K562 (cell line): ENCODE data around the gene PPP2R2B. TPM values are rescaled to one million over a fixed set of nuclear protein-coding genes. Genes with fewer than 3 reads are reported as not detected.

Experiments
- ATAC-seq: fragments of 200-7000 bp; cut with Tn5 transposase; 3 replicates; pipeline ENCODE4 v1.9.1; 2020; ENCODE audit warnings: moderate library complexity
- BruUV-seq: library from RNA; stranded (reverse); fragments of 400-500 nt; replicated peaks from 2 replicates; lab custom pipeline; 2021; lab: Mats Ljungman, UMichigan
- CTCF ChIA-PET: fragments of 300-600 bp; formaldehyde crosslinking; extraction: SDS; loops from one replicate; lab custom pipeline; 2021; ENCODE audit warnings: low intra/inter-chr PET ratio; lab: Yijun Ruan, JAX
- POLR2A ChIA-PET: fragments of 300-600, 350-650 bp; sonication (Branson Sonifier 250); formaldehyde crosslinking; extraction: SDS; loops from one replicate; lab custom pipeline; 2021; ENCODE audit warnings: antibody characterized with exemption, inconsistent platforms; lab: Yijun Ruan, JAX
- DNase-seq, 4 experiments: peaks; one replicate each; pipeline versions ENCODE4 v3.0.0 to v3.0.0-alpha.2; 2011 to 2018; ENCODE audit warnings: low spot score in 3 of 4, mixed read lengths in 3 of 4; ENCODE audit errors: extremely low read depth in 1 of 4
- FAIRE-seq: peaks from 2 replicates; lab custom pipeline; 2011; peaks lifted over from hg19 to GRCh38; lab: Jason Lieb, UNC
- H2AFZ ChIP-seq: 2 replicates; pipeline ENCODE4 v1.6.0; 2011; ENCODE audit warnings: low read depth, low read length, control low read depth, inconsistent platforms
- H3K27ac ChIP-seq: fragments of 200-600 bp; 3 replicates; pipeline ENCODE4 v1.8.0; 2011; ENCODE audit warnings: low read depth, mild to moderate bottlenecking, control low read depth, inconsistent platforms, low read length, moderate library complexity, mixed read lengths; ENCODE audit errors: extremely low read depth
- H3K27me3 ChIP-seq, 2 experiments: fragments of 300-600 bp in 1 of 2; 2 replicates in 1 of 2; 3 replicates in 1 of 2; pipeline versions ENCODE4 v1.6.0 to v1.8.0; 2011; ENCODE audit warnings: inconsistent platforms in 2 of 2, low read length in 2 of 2, mild to moderate bottlenecking in 1 of 2, mixed read lengths in 1 of 2, moderate library complexity in 1 of 2; ENCODE audit not compliant: control insufficient read depth in 2 of 2, insufficient read depth in 2 of 2
- H3K36me3 ChIP-seq: fragments of 300-600 bp; 3 replicates; pipeline ENCODE4 v1.8.0; 2011; ENCODE audit warnings: mild to moderate bottlenecking, low read length, inconsistent platforms; ENCODE audit not compliant: control insufficient read depth, insufficient read depth
- H3K4me1 ChIP-seq, 2 experiments: fragments of 200-600 bp in 1 of 2; replicated peaks in 1 of 2; 2 replicates in 1 of 2; 3 replicates in 1 of 2; pipeline versions ENCODE4 v1.5.1 to v1.8.0; 2011; ENCODE audit warnings: inconsistent platforms in 2 of 2, low read length in 2 of 2, mild to moderate bottlenecking in 1 of 2, mixed read lengths in 1 of 2, moderate library complexity in 1 of 2; ENCODE audit not compliant: control insufficient read depth in 2 of 2, insufficient read depth in 2 of 2
- H3K4me2 ChIP-seq: 2 replicates; pipeline ENCODE4 v1.6.1; 2011; ENCODE audit warnings: low read length, control low read depth, inconsistent platforms, mixed read lengths; ENCODE audit not compliant: insufficient read depth
- H3K4me3 ChIP-seq: fragments of 200-600 bp; sonication (generic), shearing (Covaris generic); 2 replicates; pipeline ENCODE4 v1.5.1; 2016; ENCODE audit warnings: control low read depth, inconsistent platforms
- H3K79me2 ChIP-seq: fragments of 200-600 bp; 3 replicates; pipeline ENCODE4 v1.8.0; 2011; ENCODE audit warnings: low read length, inconsistent platforms; ENCODE audit not compliant: control insufficient read depth, insufficient read depth
- H3K9ac ChIP-seq, 2 experiments: 2 replicates each; pipeline versions ENCODE4 v1.6.0 to v1.6.1; 2011; ENCODE audit warnings: low read depth in 2 of 2, low read length in 2 of 2, control low read depth in 1 of 2, inconsistent platforms in 1 of 2, mild to moderate bottlenecking in 1 of 2, mixed read lengths in 1 of 2; ENCODE audit not compliant: insufficient read depth in 1 of 2
- H3K9me1 ChIP-seq: one replicate; pipeline ENCODE4 v1.6.0; 2011; ENCODE audit warnings: inconsistent platforms, mild to moderate bottlenecking, low read length, moderate library complexity; ENCODE audit not compliant: control insufficient read depth, insufficient read depth
- H3K9me3 ChIP-seq: replicated peaks from 2 replicates; pipeline ENCODE4 v1.5.1; 2011; ENCODE audit warnings: low read depth, low read length, inconsistent platforms; ENCODE audit not compliant: control insufficient read depth, insufficient read depth
- H4K20me1 ChIP-seq: replicated peaks from 2 replicates; pipeline ENCODE4 v1.6.1; 2011; ENCODE audit warnings: low read length, inconsistent platforms, mixed read lengths; ENCODE audit not compliant: control insufficient read depth, insufficient read depth
- BRD9 ChIP-seq: fragments of 450-650 bp; IDR thresholded peaks from 2 replicates; pipeline ENCODE4 v1.6.1; 2018; ENCODE audit warnings: low read depth; ENCODE audit not compliant: partially characterized antibody
- CBX8 ChIP-seq: fragments of 200-600 bp; sonication (generic); IDR thresholded peaks from 2 replicates; pipeline ENCODE4 v1.6.1; 2012; ENCODE audit warnings: borderline replicate concordance, mixed run types, low read depth, mild to moderate bottlenecking, moderate library complexity, mixed read lengths, low read length, control low read depth, inconsistent platforms; ENCODE audit not compliant: poor library complexity, severe bottlenecking; ENCODE audit errors: extremely low read depth
- DDX20 ChIP-seq: fragments of 450-650 bp; IDR thresholded peaks from 2 replicates; pipeline ENCODE4 v1.6.1; 2016; ENCODE audit warnings: missing genetic modification characterization, low read depth, mild to moderate bottlenecking, missing compliant biosample characterization, moderate library complexity
- ETV5 ChIP-seq: sonication (generic); formaldehyde crosslinking; IDR thresholded peaks from 2 replicates; pipeline ENCODE4 v1.4.0; 2020; ENCODE audit warnings: low read depth, mild to moderate bottlenecking, missing genetic modification reagents
- MCM3 ChIP-seq: fragments of 450-650 bp; IDR thresholded peaks from 2 replicates; pipeline ENCODE4 v1.6.1; 2016
- MECOM ChIP-seq: fragments of 250-450 bp; sonication (Bioruptor Pico); IDR thresholded peaks from 2 replicates; pipeline ENCODE4 v1.8.0; 2022; ENCODE audit warnings: inconsistent platforms
- NR3C1 ChIP-seq: sonication (generic); formaldehyde crosslinking; IDR thresholded peaks from 2 replicates; pipeline ENCODE4 v1.8.1; 2022; ENCODE audit warnings: missing genetic modification reagents
- WHSC1 ChIP-seq: IDR thresholded peaks from one replicate; pipeline ENCODE4 v1.6.1; 2012; ENCODE audit warnings: low read length, control low read depth, inconsistent platforms
- ZNF41 ChIP-seq: fragments of 250-450 bp; sonication (Bioruptor Pico); conservative IDR thresholded peaks from 2 replicates; pipeline ENCODE4 v1.4.0; 2020; ENCODE audit warnings: mild to moderate bottlenecking
- ZNF696 ChIP-seq: fragments of 250-450 bp; sonication (Bioruptor Pico); conservative IDR thresholded peaks from 2 replicates; pipeline ENCODE4 v1.4.0; 2020; ENCODE audit warnings: mild to moderate bottlenecking, moderate library complexity
- WGBS: fragments of 100-300 bp; shearing (Covaris generic); methylation state at CpG from one replicate; pipeline ENCODE4 v1.1.6; 2016; ENCODE audit warnings: low coverage, mixed read lengths; ENCODE audit not compliant: insufficient coverage; ENCODE audit errors: missing lambda C conversion rate; 5-methylcytosine and 5-hydroxymethylcytosine counted together
- in situ Hi-C: fragments of 300-500 bp; cut with MboI; formaldehyde crosslinking; loops from 4 replicates; pipeline ENCODE4 v1.15.0; 2018; ENCODE audit warnings: inconsistent platforms, mixed read lengths
- intact Hi-C: fragments of 100-400 bp; cut with micrococcal nuclease; formaldehyde crosslinking; loops from 2 replicates; pipeline ENCODE4 v1.14.2; 2022
- polyA plus RNA-seq, 8 experiments: library from polyadenylated mRNA; depleted of rRNA in 4 of 8; stranded (reverse) in 5 of 8; unstranded in 3 of 8; fragments of >200 nt; fragmentation: Nextera tagmentation in 2 of 8; fragmentation: Illumina TruSeq in 1 of 8; extraction: Ambion mirVana in 2 of 8; extraction: Trizol in 1 of 8; gene quantifications; 2 replicates each; pipeline versions ENCODE4 v1.2.1 to v1.2.3, GENCODE V29; 2011 to 2014; ENCODE audit warnings: inconsistent platforms in 1 of 8, missing spikeins in 1 of 8
- total RNA-seq, 7 experiments: library from RNA; depleted of rRNA in 6 of 7; stranded (reverse); fragments of >200 nt in 6 of 7; fragmentation: Illumina TruSeq in 2 of 7; extraction: Trizol in 2 of 7; gene quantifications; 2 replicates each; pipeline versions ENCODE4 v1.2.1 to v1.2.3, GENCODE V29; 2011 to 2021; ENCODE audit warnings: low replicate concordance in 1 of 7
- TF ChIP-seq, protein P1 (sequence below): fragments of 250-450 bp; sonication (Bioruptor Pico); IDR thresholded peaks from 2 replicates; pipeline ENCODE4 v1.8.0; 2021; ENCODE audit warnings: moderate library complexity, mild to moderate bottlenecking, inconsistent platforms
- TF ChIP-seq, protein P2 (sequence below): sonication (generic); formaldehyde crosslinking; IDR thresholded peaks from 2 replicates; pipeline ENCODE4 v1.8.0; 2022; ENCODE audit warnings: mild to moderate bottlenecking, missing genetic modification reagents

The PPP2R2B gene
- total and polyA plus RNA-seq, 9 of the 15 experiments (the other 6 are each of a cell fraction or from before 2014, with no cell fraction given): not detected

DNA sequence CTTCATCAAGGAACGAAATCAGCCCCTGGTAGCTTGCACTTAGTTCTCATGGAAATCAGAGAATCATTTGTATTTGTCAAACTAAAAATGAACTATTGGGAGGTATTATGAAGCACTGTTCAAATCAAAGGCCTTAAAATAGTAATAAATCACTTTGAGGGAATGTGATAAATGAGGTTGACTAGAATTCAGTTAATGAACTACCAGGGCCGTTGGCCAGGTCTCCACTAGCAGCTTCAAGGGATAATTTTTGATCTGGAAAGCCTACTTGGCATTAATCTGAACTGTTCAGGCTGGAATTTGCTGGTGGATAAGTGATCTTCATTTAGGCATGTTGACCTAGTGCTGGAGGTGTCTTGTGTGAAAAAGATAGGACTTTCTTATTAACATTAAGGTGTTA, 286.2 kb downstream of the PPP2R2B start:
- H3K4me3 ChIP-seq: no peak overlapping the region
- no peak overlapping the region for H3K9ac ChIP-seq
- WGBS: 0% methylated on average over 2 of the region's 2 CpGs
- DNase-seq: no peak
- H4K20me1 ChIP-seq: no peaks in the 10 kb centered on the region
- ATAC-seq: no peak
- no peak overlapping the region for H3K27ac ChIP-seq
- H3K79me2 ChIP-seq: no peaks in the 10 kb centered on the region
- TF ChIP-seq BRD9: no peak
- no peak for TF ChIP-seq WHSC1
- TF ChIP-seq ZNF696 (CRISPR knock-in tag): no peak
- no peak for TF ChIP-seq MECOM (CRISPR knock-in tag)
- TF ChIP-seq NR3C1 (CRISPR knock-in tag): no peak
- no peak for TF ChIP-seq CBX8
- TF ChIP-seq ETV5: no peak
- no peak for TF ChIP-seq MCM3
- no peak for TF ChIP-seq DDX20
- no peak for TF ChIP-seq ZNF41 (CRISPR knock-in tag)
- TF ChIP-seq, protein P1, sequence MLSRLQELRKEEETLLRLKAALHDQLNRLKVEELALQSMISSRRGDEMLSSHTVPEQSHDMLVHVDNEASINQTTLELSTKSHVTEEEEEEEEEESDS (CRISPR knock-in tag): no peak
- TF ChIP-seq, protein P2, sequence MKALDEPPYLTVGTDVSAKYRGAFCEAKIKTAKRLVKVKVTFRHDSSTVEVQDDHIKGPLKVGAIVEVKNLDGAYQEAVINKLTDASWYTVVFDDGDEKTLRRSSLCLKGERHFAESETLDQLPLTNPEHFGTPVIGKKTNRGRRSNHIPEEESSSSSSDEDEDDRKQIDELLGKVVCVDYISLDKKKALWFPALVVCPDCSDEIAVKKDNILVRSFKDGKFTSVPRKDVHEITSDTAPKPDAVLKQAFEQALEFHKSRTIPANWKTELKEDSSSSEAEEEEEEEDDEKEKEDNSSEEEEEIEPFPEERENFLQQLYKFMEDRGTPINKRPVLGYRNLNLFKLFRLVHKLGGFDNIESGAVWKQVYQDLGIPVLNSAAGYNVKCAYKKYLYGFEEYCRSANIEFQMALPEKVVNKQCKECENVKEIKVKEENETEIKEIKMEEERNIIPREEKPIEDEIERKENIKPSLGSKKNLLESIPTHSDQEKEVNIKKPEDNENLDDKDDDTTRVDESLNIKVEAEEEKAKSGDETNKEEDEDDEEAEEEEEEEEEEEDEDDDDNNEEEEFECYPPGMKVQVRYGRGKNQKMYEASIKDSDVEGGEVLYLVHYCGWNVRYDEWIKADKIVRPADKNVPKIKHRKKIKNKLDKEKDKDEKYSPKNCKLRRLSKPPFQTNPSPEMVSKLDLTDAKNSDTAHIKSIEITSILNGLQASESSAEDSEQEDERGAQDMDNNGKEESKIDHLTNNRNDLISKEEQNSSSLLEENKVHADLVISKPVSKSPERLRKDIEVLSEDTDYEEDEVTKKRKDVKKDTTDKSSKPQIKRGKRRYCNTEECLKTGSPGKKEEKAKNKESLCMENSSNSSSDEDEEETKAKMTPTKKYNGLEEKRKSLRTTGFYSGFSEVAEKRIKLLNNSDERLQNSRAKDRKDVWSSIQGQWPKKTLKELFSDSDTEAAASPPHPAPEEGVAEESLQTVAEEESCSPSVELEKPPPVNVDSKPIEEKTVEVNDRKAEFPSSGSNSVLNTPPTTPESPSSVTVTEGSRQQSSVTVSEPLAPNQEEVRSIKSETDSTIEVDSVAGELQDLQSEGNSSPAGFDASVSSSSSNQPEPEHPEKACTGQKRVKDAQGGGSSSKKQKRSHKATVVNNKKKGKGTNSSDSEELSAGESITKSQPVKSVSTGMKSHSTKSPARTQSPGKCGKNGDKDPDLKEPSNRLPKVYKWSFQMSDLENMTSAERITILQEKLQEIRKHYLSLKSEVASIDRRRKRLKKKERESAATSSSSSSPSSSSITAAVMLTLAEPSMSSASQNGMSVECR: no peak
- H3K36me3 ChIP-seq: no peaks in the 10 kb centered on the region
- ChIA-PET POLR2A (interaction anchor here (0.5 kb wide), 1 partner anchor 8 kb away, joined by 3 read pairs; no protein-coding TSS in a partner anchor), CTCF (no interaction called here)
- no peaks in the 10 kb centered on the region for H3K9me3 ChIP-seq
- no peak overlapping the region for H2AFZ ChIP-seq
- H3K4me2 ChIP-seq: no peak overlapping the region
- H3K9me1 ChIP-seq: no peaks in the 10 kb centered on the region
- in situ Hi-C loops (no loop called here), intact Hi-C loops (no loop called here)
- no peaks in the 10 kb centered on the region for H3K27me3 ChIP-seq
- no peaks in the 10 kb centered on the region for H3K4me1 ChIP-seq
- FAIRE-seq: no peak
- no TSS peak for BruUV-seq
